Measurements from ENCODE around the gene ZP4. TPM values are rescaled to one million over a fixed set of nuclear protein-coding genes. Genes with fewer than 3 reads are reported as not detected.
A peak's percentile ranks its signal among the peaks of the same experiment; 100 is the strongest.

The ZP4 gene
- total RNA-seq, 1 experiment from 2014 or later: not detected

GRCh38 chr1:237863234-237863633, 27.5 kb downstream of the ZP4 start:
- no peak overlapping the region for H2AFZ ChIP-seq (ENCODE audit: low read length)
- no peak overlapping the region for H2BK120ac ChIP-seq (ENCODE audit: low read depth, low read length, poor library complexity, severe bottlenecking)
- no peak overlapping the region for H3T11ph ChIP-seq (ENCODE audit: low read length)
- H3K4ac ChIP-seq (ENCODE audit: low read depth, low read length): no peak overlapping the region
- H2AK5ac ChIP-seq (ENCODE audit: insufficient read length, low read length): no peak overlapping the region
- H3K79me2 ChIP-seq (ENCODE audit: insufficient read depth, low read length): no peaks in the 10 kb centered on the region
- no peak overlapping the region for H3K9ac ChIP-seq (ENCODE audit: extremely low read depth, insufficient read length, low read length)
- peaks cover 11% of the 10 kb centered on the region for H3K4me1 ChIP-seq (ENCODE audit: insufficient read depth, low read length)
- no peaks in the 10 kb centered on the region for H3K27me3 ChIP-seq (ENCODE audit: insufficient read depth, low read length)
- H2BK20ac ChIP-seq (ENCODE audit: low read depth, low read length, poor library complexity, severe bottlenecking): no peak overlapping the region
- H3K79me1 ChIP-seq (ENCODE audit: insufficient read depth, low read depth, low read length, poor library complexity, severe bottlenecking): no peaks in the 10 kb centered on the region
- H4K8ac ChIP-seq (replicated peaks; ENCODE audit: insufficient read length, low read depth, low read length): no peak overlapping the region
- H3K27ac Mint-ChIP-seq: peak overlapping the region in 2 of 3 experiments; percentile 34 to 80; a peak in 2 of 7 replicates
- no peak overlapping the region for H3K18ac ChIP-seq (ENCODE audit: insufficient read length, low read depth, low read length)
- no peak overlapping the region for H4K5ac ChIP-seq (ENCODE audit: insufficient read length, low read depth, low read length)
- H4K20me1 ChIP-seq (ENCODE audit: control insufficient read depth, insufficient read depth, insufficient read length): peaks cover 2% of the 10 kb centered on the region
- H3K9me3 ChIP-seq (ENCODE audit: control insufficient read depth, low read depth, low read length): no peaks in the 10 kb centered on the region
- peaks cover 31 to 32% of the 10 kb centered on the region in 2 experiments for H3K4me1 Mint-ChIP-seq
- no peaks in the 10 kb centered on the region for H3K9me3 Mint-ChIP-seq
- no peak overlapping the region for H4K91ac ChIP-seq (ENCODE audit: insufficient read length, low read depth, low read length)
- no peak overlapping the region for H2BK12ac ChIP-seq (ENCODE audit: insufficient read length, low read depth, low read length)
- no peak overlapping the region for H3K27ac ChIP-seq (ENCODE audit: insufficient read length, low read depth, low read length)
- no peak overlapping the region; a peak in 1 of 5 replicates for H3K4me3 Mint-ChIP-seq
- H2BK5ac ChIP-seq (ENCODE audit: insufficient read length, low read length): no peak overlapping the region
- peaks cover 8% of the 10 kb centered on the region for H3K27me3 Mint-ChIP-seq (ENCODE audit: low read depth)
- H3K14ac ChIP-seq (ENCODE audit: insufficient read depth, low read length): no peak overlapping the region
- H3K23me2 ChIP-seq (ENCODE audit: insufficient read length, low read depth, low read length, poor library complexity, severe bottlenecking): no peaks in the 10 kb centered on the region
- DNase-seq: no peak
- no peak overlapping the region for H3K56ac ChIP-seq (ENCODE audit: insufficient read length, low read depth, low read length)
- no peak for TF ChIP-seq CTCF (conservative IDR thresholded peaks at IDR 0.05)
- H2BK15ac ChIP-seq (ENCODE audit: low read depth, low read length): no peak overlapping the region
- no peak overlapping the region for H3K4me2 ChIP-seq (ENCODE audit: insufficient read depth, insufficient read length, low read length)
- H3K36me3 Mint-ChIP-seq (ENCODE audit: insufficient read depth in 1 of 3, low read depth in 3 of 3): 0 out of 7 replicates have a peak, but pooled peaks cover 0 to 1% (median 0%) of the 10 kb centered on the region in 3 experiments
- WGBS (ENCODE audit: extremely low coverage, insufficient read length, low lambda C conversion rate): no CpG with 5 or more reads among the region's 2 CpGs
- no peak overlapping the region for H3K23ac ChIP-seq (ENCODE audit: insufficient read length, low read depth, low read length)

Measured in H9 (cell line).